Measurements from ENCODE around the gene TENT5C.

Gene TENT5C

GRCh38 chr1:117659550-117660270, 53.9 kb downstream of the TENT5C start:
- DNase-seq, result no peak

- no peak for DNase-seq
These were observed 54.6 kb downstream of the TENT5C start for GRCh38 chr1:117660271-117660965.

GRCh38 chr1:117661027-117661426, 55.2 kb downstream of the TENT5C start:
- DNase-seq, result no peak

DNA sequence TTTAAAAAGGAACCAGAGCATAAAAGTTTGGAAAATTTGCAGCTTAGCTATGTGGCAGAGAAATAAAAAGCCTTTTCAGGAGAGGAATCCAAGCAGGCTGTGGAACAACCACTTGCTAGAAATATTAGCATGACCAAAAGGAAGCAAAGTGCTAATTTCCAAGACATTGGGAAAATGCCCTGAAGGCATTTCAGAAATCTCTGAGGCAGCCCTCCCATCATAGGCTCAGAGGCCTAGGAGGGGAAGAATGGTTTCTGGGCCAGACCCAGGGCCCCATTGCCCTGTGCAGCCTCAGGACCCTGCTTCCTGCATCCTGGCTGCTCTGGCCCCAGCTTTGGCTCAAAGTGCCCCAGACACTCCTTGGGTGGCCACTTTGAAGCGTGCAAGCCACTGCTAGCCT, 56.8 kb downstream of the TENT5C start:
- no peak for DNase-seq

GRCh38 chr1:117663156-117663902, 57.5 kb downstream of the TENT5C start:
- DNase-seq, result no peak

DNA sequence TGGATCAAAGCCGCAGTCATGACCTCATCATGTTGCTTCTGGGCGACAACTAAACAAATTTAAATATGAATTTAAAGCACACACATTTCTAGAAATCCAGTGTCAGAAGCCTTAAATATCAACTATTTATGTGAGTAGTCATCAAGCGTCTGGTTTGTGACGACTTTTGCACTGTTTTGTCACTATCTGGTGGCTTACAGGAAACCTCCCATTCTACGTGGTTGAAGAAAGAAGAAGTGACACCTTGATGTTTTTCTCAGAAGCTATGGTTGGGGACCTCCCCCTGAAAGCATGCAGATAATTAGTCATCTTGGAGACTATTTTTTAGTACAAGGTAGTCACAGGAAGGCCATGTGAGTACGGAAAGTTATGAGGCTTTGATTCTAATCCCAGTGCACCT, 58.5 kb downstream of the TENT5C start:
- DNase-seq, result no peak

GRCh38 chr1:117665556-117666270, 59.9 kb downstream of the TENT5C start:
- DNase-seq, result no peak

DNA sequence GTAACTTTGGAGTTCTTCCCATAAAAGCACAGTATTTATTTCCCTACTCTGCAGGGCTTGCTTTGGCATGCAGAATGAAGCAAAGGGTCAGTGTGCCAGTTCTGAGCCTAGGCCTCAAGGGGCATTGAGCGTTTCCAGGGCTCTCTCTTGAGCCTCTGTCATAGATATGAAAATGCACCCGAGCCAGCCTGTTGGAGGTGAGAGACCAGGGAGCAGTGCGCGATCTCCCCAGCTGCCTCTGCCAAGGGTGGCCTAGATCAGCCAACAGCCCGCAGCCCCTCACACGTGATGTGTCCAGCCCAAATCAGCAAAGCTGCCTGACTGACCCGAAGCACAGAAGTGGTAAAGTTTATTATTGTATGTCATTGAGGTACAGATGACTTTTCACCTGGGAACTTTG, 63.7 kb downstream of the TENT5C start:
- no peak for DNase-seq

DNA sequence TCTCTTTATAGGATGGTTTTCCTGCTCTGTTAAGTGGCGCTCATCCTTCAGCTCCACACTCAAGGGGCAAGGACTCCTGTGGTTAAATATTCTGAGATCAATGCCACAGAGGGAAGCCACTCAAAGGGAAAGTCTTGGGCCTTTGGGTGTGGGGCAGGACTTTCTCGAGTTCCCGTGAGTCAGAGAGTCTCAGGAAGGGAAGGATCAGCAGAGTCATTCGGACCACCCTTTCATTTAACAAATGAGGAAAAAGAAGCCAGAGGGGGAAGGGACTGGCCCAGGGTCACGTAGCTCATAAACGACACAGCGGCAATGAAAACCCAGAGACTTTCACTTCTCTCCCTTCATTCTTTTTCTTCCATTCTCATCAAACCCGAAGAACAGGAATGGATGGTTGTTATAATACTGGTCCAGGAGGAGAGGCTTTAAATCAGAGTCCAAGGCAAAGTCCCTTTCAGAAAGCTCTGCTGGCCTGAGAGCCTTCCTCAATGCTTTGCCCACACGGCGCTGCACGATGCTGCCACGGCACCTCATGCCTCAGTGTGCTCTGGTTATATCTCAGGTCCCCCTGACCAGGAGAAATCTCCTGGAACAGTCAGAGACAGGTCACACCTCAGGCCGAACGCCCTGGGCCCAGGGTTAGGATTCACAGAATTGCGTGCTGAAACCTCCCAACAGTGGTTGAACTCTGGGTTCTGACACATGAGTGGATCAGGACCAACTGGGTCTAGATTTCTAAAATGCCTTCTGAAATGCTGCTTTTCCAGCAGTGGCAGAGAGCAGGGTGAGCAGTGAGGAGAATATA, 65.3 kb downstream of the TENT5C start:
- DNase-seq, result no peak

- no peak for DNase-seq
These were observed 66.1 kb downstream of the TENT5C start for GRCh38 chr1:117671781-117672501.

GRCh38 chr1:117672756-117673155, 66.9 kb downstream of the TENT5C start:
- DNase-seq, result no peak

DNA sequence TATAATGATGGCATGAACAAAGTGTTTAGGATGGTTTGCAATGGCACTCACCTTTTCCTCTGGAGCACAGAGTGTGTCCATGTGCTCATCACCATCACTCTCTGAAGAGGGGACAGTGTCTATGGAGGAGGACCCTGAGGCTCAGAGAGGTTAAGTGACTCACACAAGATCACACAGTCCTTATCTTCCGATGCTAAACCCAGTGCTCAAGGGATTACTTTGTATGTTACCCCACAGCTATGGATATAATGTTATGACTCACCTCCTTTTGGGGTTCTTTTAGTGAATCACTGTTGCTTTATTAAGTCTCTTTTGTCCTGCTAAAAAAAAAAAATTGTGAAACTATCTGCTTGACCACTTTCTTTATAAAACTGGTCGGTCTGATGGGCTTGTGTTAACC, 67.6 kb downstream of the TENT5C start:
- no peak for DNase-seq

- DNase-seq, result no peak
These were observed 68.9 kb downstream of the TENT5C start for GRCh38 chr1:117674521-117675400.

DNA sequence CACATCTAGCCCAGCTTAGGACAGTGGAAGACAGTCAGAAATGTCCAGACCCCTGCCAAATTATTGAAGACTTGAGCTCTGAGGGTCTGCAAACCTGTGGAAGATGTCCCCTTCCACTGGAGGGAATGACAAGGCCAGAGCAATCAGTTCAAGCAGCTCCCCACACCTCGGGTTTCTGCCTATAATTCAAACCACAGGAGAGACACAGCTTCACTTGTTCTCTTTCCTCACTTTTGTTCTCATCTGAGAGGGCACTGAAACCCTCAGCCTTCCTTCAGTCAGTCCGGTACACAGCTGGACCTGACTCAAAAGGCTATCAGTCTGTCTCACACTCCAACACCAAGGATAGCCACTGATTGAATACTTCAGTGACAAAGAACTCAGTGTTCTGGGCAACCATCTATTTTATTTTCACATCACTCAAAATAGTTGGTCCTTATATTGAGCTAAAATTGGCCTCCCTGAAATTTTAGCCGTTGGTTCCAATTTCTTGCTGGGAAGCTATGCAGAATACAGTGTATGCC, 70.1 kb downstream of the TENT5C start:
- DNase-seq, result no peak

GRCh38 chr1:117676615-117677130, 70.8 kb downstream of the TENT5C start:
- no peak for DNase-seq
